GM19468 (cell line): Measurements from ENCODE around the gene CSPG4.

Source experiments
- ATAC-seq: cut with Tn5 transposase; IDR thresholded peaks from one replicate; pipeline ENCODE4 v1.9.1; 2021; ENCODE audit warnings: mild to moderate bottlenecking, moderate library complexity, moderate number of reproducible peaks; ENCODE audit not compliant: unreplicated experiment; ENCODE audit errors: extremely low read depth

Gene CSPG4

GRCh38 chr15:75653347-75653913 is 59.2 kb downstream of the CSPG4 start:
- no peak for ATAC-seq

- no peak for ATAC-seq
These were observed 60.7 kb downstream of the CSPG4 start for GRCh38 chr15:75651810-75652543.

GRCh38 chr15:75650908-75651809 is 61.5 kb downstream of the CSPG4 start:
- ATAC-seq = no peak

- no peak for ATAC-seq
These were observed 62.8 kb downstream of the CSPG4 start for GRCh38 chr15:75649848-75650247.

GRCh38 chr15:75649045-75649761 is 63.4 kb downstream of the CSPG4 start:
- ATAC-seq = no peak

- ATAC-seq = no peak
These were observed 64.3 kb downstream of the CSPG4 start for GRCh38 chr15:75648156-75649000.

GRCh38 chr15:75647370-75648155 is 65.1 kb downstream of the CSPG4 start, which contains the start of gene SNX33:
Gene SNX33 (plus strand): TSS chr15:75647912. CDS start chr15:75649103, 1,191 bp downstream.
- no peak for ATAC-seq

- no peak for ATAC-seq
These were observed 65.7 kb downstream of the CSPG4 start for GRCh38 chr15:75646944-75647364.

GRCh38 chr15:75646112-75646943 is 66.3 kb downstream of the CSPG4 start:
- ATAC-seq = no peak

GRCh38 chr15:75644376-75644775 is 68.3 kb downstream of the CSPG4 start:
- ATAC-seq = no peak

- no peak for ATAC-seq
These were observed 71.0 kb downstream of the CSPG4 start for GRCh38 chr15:75641603-75642002.

- no peak for ATAC-seq
These were observed 71.5 kb downstream of the CSPG4 start for GRCh38 chr15:75641179-75641503.

GRCh38 chr15:75640483-75641178 is 72.0 kb downstream of the CSPG4 start:
- ATAC-seq = no peak

GRCh38 chr15:75639709-75640482 is 72.8 kb downstream of the CSPG4 start, which contains the start of gene IMP3:
Gene IMP3 (minus strand): TSS chr15:75640224. CDS start chr15:75640168, 56 bp downstream.
- ATAC-seq = peak; percentile 91

- no peak for ATAC-seq
These were observed 73.4 kb downstream of the CSPG4 start for GRCh38 chr15:75639191-75639708.
